PC-9 (cell line): ENCODE data around the gene IGFBP7.

ENCODE experiments used
- CTCF ChIP-seq: fragments of 200-600 bp; sonication (generic); conservative IDR thresholded peaks from 2 replicates; pipeline ENCODE4 v1.6.1; 2017; ENCODE audit warnings: mixed run types, antibody characterized with exemption, mild to moderate bottlenecking, moderate library complexity
- EZH2 ChIP-seq: fragments of 200-600 bp; sonication (generic); IDR thresholded peaks from 2 replicates; pipeline ENCODE4 v1.8.0; 2017; ENCODE audit warnings: antibody characterized with exemption, low read depth

GRCh38 chr4:57042711-57043169 is 67.4 kb downstream of the IGFBP7 start:
- TF ChIP-seq CTCF: no peak
- no peak for TF ChIP-seq EZH2
